ENCODE measurements around the gene ADD3.

ADD3 gene

GRCh38 chr10:110007701-110008517, at the start of gene ADD3:
Gene ADD3 (plus strand): TSS chr10:110007984. CDS start chr10:110100654, 92,670 bp downstream.
- DNase-seq (ENCODE audit: low read depth): peak; percentile 86

- DNase-seq (ENCODE audit: low read depth): no peak
Measured at GRCh38 chr10:109958059-109958458, 49.7 kb upstream of the ADD3 start.

GRCh38 chr10:109959259-109960145, 48.3 kb upstream of the ADD3 start:
- DNase-seq (ENCODE audit: low read depth): no peak

- DNase-seq (ENCODE audit: low read depth): no peak
Measured at GRCh38 chr10:109960682-109961081, 47.1 kb upstream of the ADD3 start.

- no peak for DNase-seq (ENCODE audit: low read depth)
Measured at GRCh38 chr10:109961174-109962001, 46.4 kb upstream of the ADD3 start.

GRCh38 chr10:109962247-109962646, 45.5 kb upstream of the ADD3 start:
- DNase-seq (ENCODE audit: low read depth): no peak

- DNase-seq (ENCODE audit: low read depth): no peak
Measured at GRCh38 chr10:109963439-109963838, 44.3 kb upstream of the ADD3 start.

- DNase-seq (ENCODE audit: low read depth): no peak
Measured at GRCh38 chr10:109964318-109964717, 43.5 kb upstream of the ADD3 start.

GRCh38 chr10:109966961-109967738, 40.6 kb upstream of the ADD3 start:
- no peak for DNase-seq (ENCODE audit: low read depth)

- DNase-seq (ENCODE audit: low read depth): no peak
Measured at GRCh38 chr10:109967739-109968088, 40.1 kb upstream of the ADD3 start.

- no peak for DNase-seq (ENCODE audit: low read depth)
Measured at GRCh38 chr10:109968953-109969759, 38.6 kb upstream of the ADD3 start.

GRCh38 chr10:109969760-109970346, 37.9 kb upstream of the ADD3 start:
- DNase-seq (ENCODE audit: low read depth): no peak

- no peak for DNase-seq (ENCODE audit: low read depth)
Measured at GRCh38 chr10:109971634-109972033, 36.1 kb upstream of the ADD3 start.

- no peak for DNase-seq (ENCODE audit: low read depth)
Measured at GRCh38 chr10:109972372-109973001, 35.3 kb upstream of the ADD3 start.

GRCh38 chr10:109973326-109973829, 34.4 kb upstream of the ADD3 start:
- no peak for DNase-seq (ENCODE audit: low read depth)

GRCh38 chr10:109974504-109975191, 33.1 kb upstream of the ADD3 start:
- no peak for DNase-seq (ENCODE audit: low read depth)

GRCh38 chr10:109975244-109976190, 32.3 kb upstream of the ADD3 start:
- no peak for DNase-seq (ENCODE audit: low read depth)

GRCh38 chr10:109976681-109977080, 31.1 kb upstream of the ADD3 start:
- DNase-seq (ENCODE audit: low read depth): no peak
